Tibial nerve (tissue), 4 donors: ENCODE data around the gene MINDY4. TPM values are rescaled to one million over a fixed set of nuclear protein-coding genes. Genes with fewer than 3 reads are reported as not detected.

ENCODE experiments used
- DNase-seq, 2 donors: peaks; one replicate each; pipeline ENCODE4 v3.0.0-alpha.2; 2019; ENCODE audit warnings: low spot score in 2 of 2
- H3K27ac ChIP-seq, 4 donors: fragments of 200-600 bp; sonication (generic) in 3 of 4; one replicate each; pipeline ENCODE4 v1.5.1; 2017 to 2019; ENCODE audit warnings: mild to moderate bottlenecking in 1 of 4
- H3K27me3 ChIP-seq, 2 donors: fragments of 200-600 bp; sonication (generic) in 1 of 2; one replicate each; pipeline versions ENCODE4 v1.5.1 to v1.6.0; 2017 to 2019
- H3K36me3 ChIP-seq, 3 donors: fragments of 200-600 bp; sonication (generic); one replicate each; pipeline ENCODE4 v1.5.1; 2018 to 2019
- H3K4me1 ChIP-seq, 4 donors: fragments of 200-600 bp; sonication (generic) in 3 of 4; one replicate each; pipeline ENCODE4 v1.5.1; 2017 to 2019
- H3K4me3 ChIP-seq, 4 donors: fragments of 200-600 bp; sonication (generic) in 3 of 4; one replicate each; pipeline ENCODE4 v1.5.1; 2017 to 2019; ENCODE audit warnings: mild to moderate bottlenecking in 1 of 4, moderate library complexity in 1 of 4
- H3K9me3 ChIP-seq, 4 donors: fragments of 200-600 bp; sonication (generic) in 3 of 4; one replicate each; pipeline ENCODE4 v1.5.1; 2017 to 2019
- EP300 ChIP-seq, 2 donors: sonication (generic); formaldehyde crosslinking; IDR thresholded peaks; one replicate each; pipeline ENCODE4 v1.6.1; 2017; ENCODE audit warnings: antibody characterized with exemption in 2 of 2, mild to moderate bottlenecking in 1 of 2
- POLR2A ChIP-seq, 2 donors: fragments of 450-650 bp; IDR thresholded peaks; one replicate each; pipeline ENCODE4 v1.6.1; 2017; ENCODE audit warnings: antibody characterized with exemption in 2 of 2, mild to moderate bottlenecking in 2 of 2, moderate library complexity in 2 of 2
- WGBS, 2 donors: methylation state at CpG; one replicate each; pipeline ENCODE4 v1.1.5; 2018; 5-methylcytosine and 5-hydroxymethylcytosine counted together
- total RNA-seq, 4 donors: library from RNA; depleted of rRNA; stranded (reverse); fragments of >200 nt; gene quantifications; one replicate each; pipeline ENCODE4 v1.1.0, GENCODE V29; 2016
- TF ChIP-seq, protein P1 (sequence below), 5 experiments: fragments of 200-600 bp in 3 of 5; fragments of 450-650 bp in 2 of 5; sonication (generic) in 3 of 5; IDR thresholded peaks; one replicate each; pipeline ENCODE4 v1.5.1; 2016 to 2019; ENCODE audit warnings: antibody characterized with exemption in 5 of 5, mild to moderate bottlenecking in 3 of 5, moderate library complexity in 2 of 5

MINDY4 gene
- total RNA-seq, 4 donors from 2014 or later, result 17.1 to 21.6 (median 19.9) TPM

DNA sequence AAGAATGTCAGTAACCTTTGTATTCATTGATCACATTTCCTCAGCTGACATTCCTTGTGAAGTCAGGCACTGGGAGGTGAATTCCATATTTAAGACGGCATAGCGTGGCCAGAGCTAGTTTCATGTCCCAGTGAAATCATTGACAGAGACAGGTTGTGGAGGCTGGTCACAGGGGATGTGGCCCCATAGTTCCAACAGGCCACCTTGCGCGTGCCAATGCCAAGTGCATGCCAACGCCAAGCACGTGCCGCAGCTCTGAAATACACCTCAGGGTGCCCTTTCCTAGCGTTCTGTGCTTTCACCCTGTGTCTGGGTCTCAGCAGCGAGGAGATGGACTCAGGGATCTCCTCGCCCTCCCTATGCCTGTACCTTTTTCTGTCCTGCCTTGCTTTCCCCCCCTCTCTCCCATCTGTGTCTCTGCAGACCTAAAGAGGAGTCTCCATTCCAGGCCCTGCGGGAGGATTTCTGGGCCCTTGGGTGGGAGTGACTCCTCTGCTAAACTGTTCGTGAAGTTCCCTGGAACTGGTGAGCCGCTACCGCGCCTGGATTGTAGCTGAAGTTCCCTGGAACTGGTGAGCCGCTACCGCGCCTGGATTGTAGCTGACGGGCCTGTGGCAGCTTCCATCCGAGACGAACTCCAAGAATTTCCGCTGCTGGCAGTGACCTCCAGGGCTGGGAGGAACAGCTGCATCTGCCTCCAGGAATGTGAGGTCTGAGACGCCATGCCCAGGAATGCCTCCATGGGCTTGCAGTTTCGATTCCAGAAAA lies 160.1 kb downstream of the MINDY4 start:
- Histone ChIP-seq H3K9me3 (peaks cover 0 to 12% (median 0%) of the 10 kb centered on the region in 4 donors), H3K36me3 (peaks cover 0 to 10% (median 0%) of the 10 kb centered on the region in 3 donors), H3K27ac (peak overlapping the region in 1 of 4 donors; percentile 4), H3K4me3 (no peak overlapping the region), H3K4me1 (peaks cover 0 to 7% (median 0%) of the 10 kb centered on the region in 4 donors), H3K27me3 (no peaks in the 10 kb centered on the region)
- WGBS, 2 donors, result 79 to 84% methylated on average over 18 to 24 of the region's 24 CpGs
- no peak for DNase-seq
- TF ChIP-seq, protein P1, sequence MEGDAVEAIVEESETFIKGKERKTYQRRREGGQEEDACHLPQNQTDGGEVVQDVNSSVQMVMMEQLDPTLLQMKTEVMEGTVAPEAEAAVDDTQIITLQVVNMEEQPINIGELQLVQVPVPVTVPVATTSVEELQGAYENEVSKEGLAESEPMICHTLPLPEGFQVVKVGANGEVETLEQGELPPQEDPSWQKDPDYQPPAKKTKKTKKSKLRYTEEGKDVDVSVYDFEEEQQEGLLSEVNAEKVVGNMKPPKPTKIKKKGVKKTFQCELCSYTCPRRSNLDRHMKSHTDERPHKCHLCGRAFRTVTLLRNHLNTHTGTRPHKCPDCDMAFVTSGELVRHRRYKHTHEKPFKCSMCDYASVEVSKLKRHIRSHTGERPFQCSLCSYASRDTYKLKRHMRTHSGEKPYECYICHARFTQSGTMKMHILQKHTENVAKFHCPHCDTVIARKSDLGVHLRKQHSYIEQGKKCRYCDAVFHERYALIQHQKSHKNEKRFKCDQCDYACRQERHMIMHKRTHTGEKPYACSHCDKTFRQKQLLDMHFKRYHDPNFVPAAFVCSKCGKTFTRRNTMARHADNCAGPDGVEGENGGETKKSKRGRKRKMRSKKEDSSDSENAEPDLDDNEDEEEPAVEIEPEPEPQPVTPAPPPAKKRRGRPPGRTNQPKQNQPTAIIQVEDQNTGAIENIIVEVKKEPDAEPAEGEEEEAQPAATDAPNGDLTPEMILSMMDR (IDR thresholded peaks at IDR 0.05), result no peak
- TF ChIP-seq POLR2A (IDR thresholded peaks at IDR 0.05) (no peak), EP300 (IDR thresholded peaks at IDR 0.05) (no peak)

GRCh38 chr7:30931929-30932540 lies 160.8 kb downstream of the MINDY4 start:
- H3K4me1 ChIP-seq, result peaks cover 0 to 7% (median 0%) of the 10 kb centered on the region in 4 donors
- 85 to 86% methylated on average over 9 of the region's 9 CpGs for WGBS, 2 donors
- H3K27me3 ChIP-seq, result no peaks in the 10 kb centered on the region
- no peak for DNase-seq
- H3K4me3 ChIP-seq, result no peak overlapping the region
- peaks cover 0 to 3% (median 0%) of the 10 kb centered on the region in 3 donors for H3K36me3 ChIP-seq
- H3K27ac ChIP-seq, result peak overlapping the region in 1 of 4 donors; percentile 4
- peaks cover 0 to 6% (median 0%) of the 10 kb centered on the region in 4 donors for H3K9me3 ChIP-seq
- TF ChIP-seq, protein P1 (IDR thresholded peaks at IDR 0.05), result no peak
- TF ChIP-seq POLR2A (IDR thresholded peaks at IDR 0.05) (no peak), EP300 (IDR thresholded peaks at IDR 0.05) (no peak)

DNA sequence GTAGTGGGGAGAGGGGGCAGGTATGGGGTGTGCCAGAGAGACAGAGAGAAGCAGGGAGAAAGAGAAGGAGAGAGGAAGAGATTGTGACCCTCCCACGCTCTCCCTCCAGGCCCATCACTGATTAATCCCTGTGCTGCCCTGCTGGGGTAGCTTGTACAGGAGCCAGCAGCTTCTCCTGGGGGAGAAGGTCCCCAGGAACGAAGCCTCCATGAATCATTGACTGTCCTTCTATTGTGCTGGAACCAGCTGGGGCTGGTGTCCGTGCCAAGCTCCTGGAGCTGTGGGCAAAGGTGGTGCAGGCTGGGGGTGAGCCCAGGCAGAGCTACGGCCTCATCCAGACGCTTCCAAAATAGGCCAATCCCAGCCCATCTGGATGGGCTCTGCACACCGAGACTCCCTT lies 161.3 kb downstream of the MINDY4 start:
- Histone ChIP-seq H3K27ac (no peak overlapping the region), H3K9me3 (peaks cover 0 to under 1% (median 0%) of the 10 kb centered on the region in 4 donors), H3K36me3 (no peaks in the 10 kb centered on the region), H3K27me3 (no peaks in the 10 kb centered on the region), H3K4me1 (peaks cover 0 to 7% (median 0%) of the 10 kb centered on the region in 4 donors), H3K4me3 (no peak overlapping the region)
- DNase-seq, result no peak
- WGBS, 2 donors, result 86 to 88% methylated on average over 4 to 6 of the region's 6 CpGs
- TF ChIP-seq POLR2A (IDR thresholded peaks at IDR 0.05), result no peak
- no peak for TF ChIP-seq EP300 (IDR thresholded peaks at IDR 0.05)
- TF ChIP-seq, protein P1 (IDR thresholded peaks at IDR 0.05), result no peak

DNA sequence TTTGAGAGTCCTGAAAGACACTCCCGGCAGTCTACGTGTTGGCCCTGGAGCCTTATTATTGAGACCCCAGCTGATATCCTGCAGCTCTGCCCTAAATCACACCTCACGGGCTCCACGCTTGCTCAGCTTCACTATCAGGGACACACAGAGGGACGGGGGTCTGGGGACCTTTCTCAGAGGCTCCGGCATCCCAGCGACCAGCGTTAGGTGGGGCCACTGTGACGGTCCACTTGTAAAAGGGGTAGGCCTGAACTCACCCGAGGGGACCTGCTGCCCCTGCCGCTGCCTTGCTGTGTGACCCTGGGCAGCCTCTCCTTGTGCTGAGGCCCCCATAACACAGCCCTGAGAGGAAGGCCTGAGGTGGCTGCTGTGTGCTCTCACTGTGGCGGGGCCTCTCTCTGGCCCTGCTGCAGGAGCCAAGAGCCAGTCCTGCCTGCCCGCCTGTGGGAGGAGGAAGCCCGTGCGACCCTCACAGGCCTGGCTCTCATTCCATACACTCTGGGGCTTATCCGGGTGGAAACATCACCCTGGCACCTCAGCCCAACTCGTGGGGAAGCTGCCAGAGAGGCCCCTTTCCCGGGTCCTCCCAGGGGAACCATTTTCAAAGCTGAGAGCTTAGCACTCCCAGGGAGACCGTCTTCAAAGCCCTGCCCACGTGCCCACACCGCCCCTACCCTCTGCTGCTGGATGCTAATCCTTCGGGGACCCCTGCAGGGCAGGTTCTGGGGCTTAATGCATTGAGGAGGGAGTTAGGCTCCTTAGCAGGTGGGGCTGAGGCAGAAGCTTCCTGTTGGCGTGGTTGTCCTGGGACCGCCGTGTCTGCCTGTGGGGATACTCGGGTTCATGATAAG lies 162.1 kb downstream of the MINDY4 start:
- Histone ChIP-seq H3K27me3 (no peaks in the 10 kb centered on the region), H3K4me3 (no peak overlapping the region), H3K27ac (no peak overlapping the region), H3K9me3 (no peaks in the 10 kb centered on the region), H3K36me3 (no peaks in the 10 kb centered on the region), H3K4me1 (peaks cover 0 to 8% (median 0%) of the 10 kb centered on the region in 4 donors)
- 81 to 83% methylated on average over 12 to 24 of the region's 26 CpGs for WGBS, 2 donors
- no peak for TF ChIP-seq EP300 (IDR thresholded peaks at IDR 0.05)
- TF ChIP-seq POLR2A (IDR thresholded peaks at IDR 0.05), result no peak
- TF ChIP-seq, protein P1 (IDR thresholded peaks at IDR 0.05), result no peak
- DNase-seq, result no peak
